GM21825 (cell line): Measurements from ENCODE around the gene NELFCD.
"Not testable (repeated sequence)": the region's sequence is repeated elsewhere in the genome, so short reads cannot be mapped to it uniquely, and the experiment has no call there.

ENCODE experiments used
- ATAC-seq: cut with Tn5 transposase; IDR thresholded peaks from one replicate; pipeline ENCODE4 v1.9.1; 2021; ENCODE audit warnings: mild to moderate bottlenecking, moderate library complexity; ENCODE audit not compliant: unreplicated experiment

The NELFCD gene

DNA sequence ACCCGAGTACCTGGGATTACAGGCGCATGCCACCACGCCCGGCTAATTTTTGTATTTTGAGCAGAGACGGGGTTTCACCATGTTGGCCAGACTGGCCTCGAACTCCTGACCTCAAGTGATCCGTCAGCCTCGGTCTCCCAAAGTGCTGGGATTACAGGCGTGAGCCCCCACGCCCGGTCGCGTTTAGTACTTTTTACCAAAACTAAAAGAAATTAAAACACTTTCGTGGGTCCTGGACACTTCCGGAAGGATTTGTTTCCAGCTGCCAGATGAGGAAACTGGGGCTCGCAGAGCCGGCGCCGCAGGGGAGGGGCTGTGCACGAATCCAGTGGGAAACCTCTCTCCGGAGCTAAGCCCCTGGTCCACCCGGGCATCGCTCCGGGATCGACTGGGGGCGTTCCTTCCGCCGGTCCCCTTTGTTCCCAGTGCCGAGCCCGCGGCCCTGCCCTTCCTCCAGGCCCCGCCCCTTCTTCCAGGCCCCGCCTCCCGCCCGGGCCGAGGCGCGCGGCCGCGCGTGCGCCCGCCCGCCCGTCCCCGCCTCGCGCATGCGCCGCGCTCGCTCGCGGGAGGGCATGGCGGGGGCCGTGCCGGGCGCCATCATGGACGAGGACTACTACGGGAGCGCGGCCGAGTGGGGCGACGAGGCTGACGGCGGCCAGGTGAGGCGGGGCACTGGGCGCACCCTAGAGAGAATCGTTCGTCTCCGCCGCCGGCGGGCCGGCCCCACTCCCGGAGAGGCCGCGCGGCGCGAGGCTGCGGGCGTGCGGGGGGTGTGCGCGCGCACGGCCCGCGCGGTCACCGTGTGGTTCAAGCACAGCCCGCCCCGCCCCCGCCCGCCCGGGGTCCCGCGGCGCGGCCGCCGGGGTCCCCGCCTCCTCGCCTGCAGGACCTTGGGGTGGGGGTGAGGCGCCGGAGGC lies at the start of gene NELFCD:
Gene NELFCD (plus strand): TSS at position 546 of the 917 bp plus-strand sequence. CDS start 54 bp downstream, at position 600.
- peak; percentile 71 for ATAC-seq

- ATAC-seq = no peak
These were observed 48.9 kb upstream of the NELFCD start for GRCh38 chr20:58932170-58932569.

GRCh38 chr20:58938078-58938477 lies 43.0 kb upstream of the NELFCD start:
- ATAC-seq = no peak

DNA sequence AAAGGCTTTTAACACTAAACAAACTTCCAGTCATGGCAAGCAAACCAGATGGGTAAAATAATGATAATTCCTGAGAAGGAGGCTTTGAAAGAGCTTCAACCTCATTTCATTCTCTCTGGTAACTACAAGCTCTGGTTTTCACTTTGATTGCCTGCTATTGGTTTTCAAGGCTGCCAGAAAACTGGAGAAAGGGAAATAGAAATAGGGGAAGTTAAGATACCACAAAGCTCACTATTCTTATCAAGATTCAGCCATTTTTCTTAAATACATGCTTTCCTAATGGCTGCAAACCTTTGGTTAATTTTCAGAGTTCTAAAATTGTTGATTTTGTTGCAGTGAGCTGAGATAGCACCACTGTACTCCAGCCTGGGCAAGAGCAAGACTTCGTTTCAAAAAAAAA lies 42.5 kb upstream of the NELFCD start:
- ATAC-seq = no peak

- no peak for ATAC-seq
These were observed 39.6 kb upstream of the NELFCD start for GRCh38 chr20:58941471-58941870.

DNA sequence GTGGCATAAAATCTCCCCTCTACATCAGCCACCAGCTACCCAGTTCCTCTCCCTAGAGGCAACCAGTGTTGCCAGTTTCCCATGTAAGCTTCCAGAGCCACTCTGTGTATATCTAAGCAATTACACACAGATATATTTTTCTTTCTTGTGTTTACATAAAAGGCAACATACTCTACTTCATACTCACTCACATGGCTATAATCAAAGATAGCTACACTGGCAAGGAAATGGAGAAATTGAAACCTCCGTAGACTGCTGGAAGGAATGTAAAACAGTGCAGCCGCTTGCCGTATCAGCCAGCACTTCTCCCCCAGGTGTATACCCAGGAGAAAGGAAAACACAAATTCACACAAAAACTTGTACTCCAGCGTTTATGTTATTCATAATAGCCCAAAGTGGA lies 38.5 kb upstream of the NELFCD start:
- no peak for ATAC-seq

DNA sequence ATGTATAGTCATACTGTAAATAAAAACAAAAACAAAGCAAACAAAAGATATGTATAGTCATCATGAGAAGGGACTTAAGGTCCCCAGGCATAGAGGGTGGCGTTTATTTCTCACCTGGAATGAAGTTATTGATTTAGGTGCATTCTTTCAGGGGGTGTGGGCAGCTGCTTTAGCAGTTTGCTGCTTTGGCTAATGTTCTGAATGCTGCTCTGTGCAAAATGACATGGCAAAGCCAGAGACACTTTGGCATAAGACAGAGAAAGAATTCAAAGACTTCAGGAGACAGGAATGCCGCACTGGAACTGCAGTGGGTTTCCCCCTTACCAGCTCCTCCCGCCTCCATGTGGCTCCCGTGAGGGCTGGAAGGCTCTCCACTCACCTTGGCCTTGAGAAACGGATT lies 36.4 kb upstream of the NELFCD start:
- no peak for ATAC-seq

GRCh38 chr20:58945965-58946631 lies 35.0 kb upstream of the NELFCD start:
- no peak for ATAC-seq

GRCh38 chr20:58947797-58948388 lies 33.2 kb upstream of the NELFCD start:
- not testable (repeated sequence) for ATAC-seq

- ATAC-seq = no peak
These were observed 30.5 kb upstream of the NELFCD start for GRCh38 chr20:58950603-58951002.

DNA sequence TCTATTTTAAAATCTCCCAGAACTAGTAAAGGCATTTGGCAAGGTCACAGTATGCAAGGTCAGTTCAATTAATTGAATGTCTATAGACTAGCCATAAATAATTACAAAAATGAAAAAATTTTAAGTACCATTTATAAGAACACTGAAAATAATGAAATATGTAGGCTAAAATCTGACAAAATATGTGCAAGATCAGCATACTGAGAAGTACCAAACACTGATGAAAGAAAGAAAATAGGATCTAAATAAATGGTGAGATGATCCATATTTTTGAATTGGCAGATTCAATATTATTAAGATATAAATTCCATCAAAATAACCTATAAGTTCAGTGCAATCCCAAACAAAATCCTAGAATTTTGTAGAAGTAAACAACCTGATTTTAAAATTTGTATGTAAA lies 28.0 kb upstream of the NELFCD start:
- no peak for ATAC-seq

GRCh38 chr20:58956078-58956477 lies 25.0 kb upstream of the NELFCD start:
- ATAC-seq = no peak

DNA sequence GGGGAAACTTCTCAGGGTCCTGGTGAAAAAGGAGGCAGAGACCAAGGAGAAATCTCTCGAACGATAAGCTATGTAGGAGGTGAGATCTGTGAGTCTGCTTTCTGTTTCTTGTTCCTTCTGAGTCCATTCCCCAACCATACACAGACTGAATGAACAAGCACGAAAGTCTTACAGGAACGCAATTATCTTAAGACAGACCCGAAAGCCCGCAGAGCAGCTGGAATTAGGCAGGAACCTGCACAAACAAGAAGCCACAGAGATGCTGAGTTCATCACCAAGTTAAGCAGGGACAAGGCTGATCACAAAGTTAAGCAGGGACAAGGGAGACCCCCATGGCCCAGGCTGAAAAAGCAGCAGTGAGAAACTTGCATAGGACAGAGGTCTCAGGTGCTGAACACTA lies 21.4 kb upstream of the NELFCD start:
- no peak for ATAC-seq

GRCh38 chr20:58963060-58963584 lies 17.9 kb upstream of the NELFCD start:
- ATAC-seq = no peak

DNA sequence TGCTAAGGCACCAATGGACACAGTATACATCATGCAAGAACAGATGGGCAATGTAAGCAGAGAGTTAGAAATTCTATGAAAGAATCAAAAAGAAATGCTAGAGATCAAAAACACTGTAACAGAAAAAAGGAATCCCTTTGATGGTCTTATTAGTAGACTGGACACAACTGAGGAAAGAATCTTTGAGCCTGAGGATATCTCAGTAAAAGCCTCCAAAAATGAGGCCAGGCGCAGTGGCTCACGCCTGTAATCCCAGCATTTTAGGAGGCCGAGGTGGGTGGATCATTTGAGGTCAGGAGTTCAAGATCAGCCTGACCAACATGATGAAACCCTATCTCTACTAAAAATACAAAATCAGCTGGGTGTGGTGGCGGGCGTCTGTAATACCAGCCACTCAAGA lies 17.1 kb upstream of the NELFCD start:
- ATAC-seq = not testable (repeated sequence)

GRCh38 chr20:58965270-58966064 lies 15.6 kb upstream of the NELFCD start:
- ATAC-seq = no peak

DNA sequence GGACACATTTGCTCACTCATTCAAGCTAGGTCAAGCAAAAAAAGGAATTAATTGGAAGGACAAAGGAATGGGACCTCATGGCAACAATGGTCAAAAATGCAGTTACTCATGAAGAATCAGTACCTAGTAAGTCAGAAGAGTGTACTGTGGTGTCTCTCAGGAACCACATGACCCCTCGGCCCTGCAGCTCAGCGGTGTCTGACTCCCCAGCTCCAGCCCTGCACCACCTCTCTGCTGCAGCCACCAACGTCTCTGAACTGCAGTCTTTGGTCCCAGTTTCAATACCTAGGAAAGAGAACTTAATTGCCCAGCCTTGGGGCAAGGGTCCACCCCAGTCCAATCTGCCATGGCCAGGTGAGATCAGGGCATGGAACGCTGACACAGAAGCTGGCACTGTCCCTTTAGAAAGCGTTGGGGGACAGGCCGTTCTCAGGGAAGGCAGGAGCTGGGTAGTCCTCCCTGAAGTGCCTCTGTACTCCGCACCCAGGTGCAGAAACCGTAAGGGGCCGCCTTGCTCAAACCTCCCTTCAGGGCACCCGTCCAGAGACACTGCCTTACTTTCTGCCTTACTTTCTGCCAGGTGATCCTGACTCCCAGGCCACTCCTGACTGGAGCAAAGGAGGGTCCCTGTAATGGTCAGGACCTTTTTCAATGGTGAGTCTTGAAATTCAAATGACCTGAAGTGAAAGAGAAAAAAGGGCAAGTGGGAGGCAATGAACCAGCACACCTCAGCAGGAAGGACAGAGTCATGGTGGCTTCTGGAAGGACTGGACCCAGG lies 13.2 kb upstream of the NELFCD start:
- no peak for ATAC-seq

DNA sequence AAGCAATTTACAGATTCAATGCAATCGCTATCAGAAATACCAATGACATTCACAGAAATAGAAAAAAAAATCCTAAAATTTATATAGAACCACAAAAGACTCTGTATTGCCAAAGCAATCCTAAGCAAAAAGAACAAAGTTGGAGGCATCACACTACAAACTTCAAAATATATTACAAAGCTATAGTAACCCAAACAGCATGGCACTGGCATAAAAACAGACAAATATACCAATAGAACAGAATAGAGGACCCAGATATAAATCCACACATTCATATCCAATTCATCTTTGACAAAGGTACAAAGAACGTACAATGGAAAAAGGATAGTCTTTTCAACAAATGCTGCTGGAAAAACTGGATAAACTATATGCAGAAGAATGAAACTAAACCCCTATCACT lies 11.6 kb upstream of the NELFCD start:
- ATAC-seq = no peak

- ATAC-seq = no peak
These were observed 10.9 kb upstream of the NELFCD start for GRCh38 chr20:58970146-58970545.

DNA sequence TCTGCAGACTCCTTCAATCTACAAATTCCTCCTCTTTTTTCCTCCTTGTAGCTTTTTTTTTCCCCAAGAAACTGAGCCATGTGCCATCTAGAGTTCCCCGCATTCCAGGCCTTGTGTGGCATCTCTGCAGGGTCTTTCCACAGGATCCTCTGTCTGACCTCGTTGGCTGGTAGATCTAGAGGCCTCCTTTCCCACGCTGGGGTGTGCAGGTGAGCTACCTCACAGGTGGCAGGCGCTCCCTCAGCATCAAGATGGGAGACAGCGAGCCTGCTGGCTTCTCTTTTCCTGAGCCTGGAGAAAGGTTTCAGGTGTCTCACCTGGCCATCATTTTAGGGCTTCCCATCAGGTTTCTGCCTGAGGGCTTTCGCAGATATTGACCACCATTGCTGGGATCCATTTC lies 9.6 kb upstream of the NELFCD start:
- no peak for ATAC-seq
